NCI-H2107 treated with DMSO at 0.1 percent for 48 hours (cell line): ENCODE results near the gene IGFBP6.

Source experiments
- DNase-seq: peaks from one replicate; lab custom pipeline; 2025; ENCODE audit not compliant: unreplicated experiment; lab: John Stamatoyannopoulos, UW

The IGFBP6 gene

DNA sequence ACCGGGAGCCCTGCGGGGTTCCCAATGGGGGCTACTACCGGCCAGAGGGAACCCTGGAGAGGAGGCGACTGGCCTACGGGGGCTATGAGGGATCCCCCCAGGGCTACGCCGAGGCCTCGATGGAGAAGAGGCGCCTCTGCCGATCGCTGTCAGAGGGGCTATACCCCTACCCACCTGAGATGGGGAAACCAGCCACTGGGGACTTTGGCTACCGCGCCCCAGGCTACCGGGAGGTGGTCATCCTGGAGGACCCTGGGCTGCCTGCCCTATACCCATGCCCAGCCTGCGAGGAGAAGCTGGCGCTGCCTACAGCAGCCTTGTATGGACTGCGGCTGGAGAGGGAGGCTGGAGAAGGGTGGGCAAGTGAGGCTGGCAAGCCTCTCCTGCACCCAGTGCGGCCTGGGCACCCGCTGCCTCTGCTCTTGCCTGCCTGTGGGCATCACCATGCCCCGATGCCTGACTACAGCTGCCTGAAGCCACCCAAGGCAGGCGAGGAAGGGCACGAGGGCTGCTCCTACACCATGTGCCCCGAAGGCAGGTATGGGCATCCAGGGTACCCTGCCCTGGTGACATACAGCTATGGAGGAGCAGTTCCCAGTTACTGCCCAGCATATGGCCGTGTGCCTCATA lies 37.9 kb upstream of the IGFBP6 start:
- no peak for DNase-seq

GRCh38 chr12:53060064-53060720 lies 37.3 kb upstream of the IGFBP6 start:
- no peak for DNase-seq

DNA sequence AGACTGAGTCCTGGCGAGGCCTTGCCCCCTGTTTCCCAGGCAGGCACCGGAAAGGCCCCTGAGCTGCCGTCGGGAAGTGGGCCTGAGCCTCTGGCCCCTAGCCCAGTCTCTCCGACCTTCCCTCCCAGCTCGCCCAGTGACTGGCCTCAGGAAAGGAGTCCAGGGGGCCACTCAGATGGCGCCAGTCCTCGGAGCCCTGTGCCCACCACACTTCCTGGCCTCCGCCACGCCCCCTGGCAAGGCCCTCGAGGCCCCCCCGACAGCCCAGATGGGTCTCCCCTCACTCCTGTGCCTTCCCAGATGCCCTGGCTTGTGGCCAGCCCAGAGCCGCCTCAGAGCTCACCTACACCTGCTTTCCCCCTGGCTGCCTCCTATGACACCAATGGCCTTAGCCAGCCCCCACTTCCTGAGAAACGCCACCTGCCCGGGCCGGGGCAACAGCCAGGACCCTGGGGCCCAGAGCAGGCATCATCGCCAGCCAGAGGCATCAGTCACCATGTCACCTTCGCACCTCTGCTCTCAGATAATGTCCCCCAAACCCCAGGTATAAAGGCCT lies 36.7 kb upstream of the IGFBP6 start:
- DNase-seq, result peak; percentile 29

DNA sequence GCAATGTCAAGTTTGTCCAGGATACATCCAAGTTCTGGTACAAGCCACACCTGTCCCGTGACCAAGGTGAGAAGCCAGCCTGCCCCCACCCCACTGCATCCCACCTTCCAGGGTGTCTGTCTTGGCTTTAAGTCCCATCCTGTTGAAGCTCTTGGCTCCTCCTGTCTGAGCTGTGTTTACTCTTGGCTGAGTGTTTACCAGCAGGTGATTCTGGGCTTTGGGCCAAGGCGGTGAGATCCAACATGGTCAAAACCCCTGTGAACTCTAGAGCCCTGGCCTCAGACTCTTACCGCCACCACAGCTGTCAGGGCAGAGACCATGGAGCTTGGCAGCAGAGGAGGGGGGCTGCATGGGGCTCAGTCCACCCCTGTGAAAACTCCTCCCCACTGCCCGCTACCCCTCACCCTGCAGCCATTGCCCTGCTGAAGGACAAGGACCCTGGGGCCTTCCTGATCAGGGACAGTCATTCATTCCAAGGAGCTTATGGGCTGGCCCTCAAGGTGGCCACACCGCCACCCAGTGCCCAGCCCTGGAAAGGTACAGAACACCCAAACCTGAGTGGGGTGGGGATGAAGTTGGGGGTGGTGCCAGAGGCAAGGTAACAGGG lies 36.0 kb upstream of the IGFBP6 start:
- DNase-seq, result peak; percentile 76

DNA sequence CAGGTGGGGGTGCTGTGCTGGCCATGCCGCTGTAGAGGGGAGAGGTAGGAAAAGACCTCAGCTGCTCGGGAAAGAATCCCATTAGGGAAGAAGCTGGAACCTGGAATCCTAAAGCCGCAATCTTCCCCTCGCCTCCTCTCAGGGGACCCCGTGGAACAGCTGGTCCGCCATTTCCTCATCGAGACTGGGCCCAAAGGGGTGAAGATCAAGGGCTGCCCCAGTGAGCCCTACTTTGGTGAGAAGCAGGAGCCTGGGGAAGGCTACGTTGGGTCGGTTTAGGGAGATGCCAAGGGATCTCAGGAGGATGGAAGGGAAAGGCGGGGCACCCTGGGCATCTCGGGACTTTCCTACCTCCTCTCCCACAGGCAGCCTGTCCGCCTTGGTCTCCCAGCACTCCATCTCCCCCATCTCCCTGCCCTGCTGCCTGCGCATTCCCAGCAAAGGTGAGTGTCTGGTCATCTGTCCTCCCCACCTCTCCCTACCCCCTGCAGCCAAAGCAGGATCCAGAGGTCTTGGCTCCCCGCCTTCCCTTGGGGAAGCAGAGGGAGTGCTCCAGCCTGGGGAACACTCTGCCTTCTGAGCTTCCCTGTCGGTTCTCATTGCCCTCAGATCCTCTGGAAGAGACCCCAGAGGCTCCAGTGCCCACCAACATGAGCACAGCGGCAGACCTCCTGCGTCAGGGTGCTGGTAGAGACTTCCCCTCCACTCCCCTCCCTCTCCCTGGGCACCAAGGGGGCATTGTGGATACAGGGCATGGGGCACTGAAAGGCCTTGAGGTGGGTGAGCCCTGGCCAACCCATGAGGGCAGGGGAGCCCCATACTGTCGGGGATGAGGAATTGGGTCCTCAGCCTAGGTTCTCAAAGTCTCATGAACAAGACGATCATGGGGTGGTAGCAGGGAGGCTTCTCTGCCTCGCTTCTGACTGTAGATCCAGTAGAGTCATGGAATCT lies 35.2 kb upstream of the IGFBP6 start:
- DNase-seq, result no peak

- DNase-seq, result no peak
Observed at GRCh38 chr12:53062977-53063707, 34.3 kb upstream of the IGFBP6 start.

DNA sequence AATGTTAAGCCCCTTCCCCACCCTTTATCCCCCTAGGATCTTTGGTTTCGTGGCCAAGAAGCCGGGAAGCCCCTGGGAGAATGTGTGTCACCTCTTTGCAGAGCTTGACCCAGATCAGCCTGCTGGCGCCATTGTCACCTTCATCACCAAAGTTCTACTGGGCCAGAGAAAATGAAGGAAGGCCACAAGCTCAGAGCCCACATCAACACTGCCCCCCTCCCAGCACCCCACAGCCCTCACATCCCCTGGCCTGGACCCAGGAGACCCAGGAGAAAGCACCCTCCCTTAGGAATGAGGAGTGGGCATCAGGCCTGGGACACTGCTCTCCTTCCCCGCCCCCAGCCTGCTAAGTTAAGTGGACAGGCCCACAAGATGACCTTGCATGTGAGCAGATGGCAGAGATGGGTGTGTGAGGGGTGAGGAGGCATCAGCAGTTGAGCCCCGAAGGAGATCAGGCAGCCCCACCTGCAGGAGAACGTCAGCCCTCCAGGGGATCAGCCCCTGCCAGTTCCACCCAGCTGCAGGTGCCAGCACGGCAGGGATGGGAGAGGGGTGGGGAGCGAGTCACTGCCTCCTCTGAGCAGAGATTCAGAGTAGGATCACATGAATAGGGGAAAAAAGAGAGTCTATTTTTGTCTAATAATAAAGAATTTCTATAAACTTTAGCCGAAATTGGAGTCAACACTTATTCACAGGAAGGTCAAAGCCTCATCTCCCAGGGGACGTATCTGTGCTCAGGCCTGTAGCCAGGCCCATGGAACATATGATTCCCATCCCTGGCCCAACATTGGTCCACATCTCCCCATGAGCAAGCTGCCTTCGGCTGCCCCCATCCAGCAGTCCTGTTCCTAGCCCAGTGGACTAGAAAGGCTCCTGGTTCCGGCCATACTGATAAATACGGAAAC lies 33.5 kb upstream of the IGFBP6 start:
- peak; percentile 17 for DNase-seq

- no peak for DNase-seq
Observed at GRCh38 chr12:53064613-53065436, 32.6 kb upstream of the IGFBP6 start.

DNA sequence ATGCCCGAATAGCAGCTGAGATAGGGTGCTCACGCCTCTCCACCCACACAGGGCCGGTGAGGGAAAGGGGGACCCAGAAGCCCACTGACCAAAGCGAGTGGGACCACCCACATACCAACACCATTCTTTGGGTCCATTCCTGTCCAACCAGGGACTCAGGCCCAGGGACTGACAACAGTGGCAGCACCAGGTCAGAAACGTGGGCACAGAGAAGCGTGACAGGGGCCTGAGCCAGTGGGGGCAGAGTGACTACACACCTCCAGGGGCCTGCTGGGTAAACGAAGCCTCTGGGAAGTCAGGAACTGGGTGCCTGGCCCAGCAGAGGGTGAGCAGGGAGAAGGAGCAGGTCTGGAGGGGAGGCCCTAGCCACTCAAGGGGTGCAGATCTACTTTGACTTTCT lies 32.0 kb upstream of the IGFBP6 start:
- no peak for DNase-seq

- DNase-seq, result peak; percentile 50
Observed at GRCh38 chr12:53065975-53066931, 31.2 kb upstream of the IGFBP6 start.

GRCh38 chr12:53067074-53067992 lies 30.1 kb upstream of the IGFBP6 start:
- no peak for DNase-seq

- DNase-seq, result no peak
Observed at GRCh38 chr12:53067993-53068770, 29.3 kb upstream of the IGFBP6 start.

DNA sequence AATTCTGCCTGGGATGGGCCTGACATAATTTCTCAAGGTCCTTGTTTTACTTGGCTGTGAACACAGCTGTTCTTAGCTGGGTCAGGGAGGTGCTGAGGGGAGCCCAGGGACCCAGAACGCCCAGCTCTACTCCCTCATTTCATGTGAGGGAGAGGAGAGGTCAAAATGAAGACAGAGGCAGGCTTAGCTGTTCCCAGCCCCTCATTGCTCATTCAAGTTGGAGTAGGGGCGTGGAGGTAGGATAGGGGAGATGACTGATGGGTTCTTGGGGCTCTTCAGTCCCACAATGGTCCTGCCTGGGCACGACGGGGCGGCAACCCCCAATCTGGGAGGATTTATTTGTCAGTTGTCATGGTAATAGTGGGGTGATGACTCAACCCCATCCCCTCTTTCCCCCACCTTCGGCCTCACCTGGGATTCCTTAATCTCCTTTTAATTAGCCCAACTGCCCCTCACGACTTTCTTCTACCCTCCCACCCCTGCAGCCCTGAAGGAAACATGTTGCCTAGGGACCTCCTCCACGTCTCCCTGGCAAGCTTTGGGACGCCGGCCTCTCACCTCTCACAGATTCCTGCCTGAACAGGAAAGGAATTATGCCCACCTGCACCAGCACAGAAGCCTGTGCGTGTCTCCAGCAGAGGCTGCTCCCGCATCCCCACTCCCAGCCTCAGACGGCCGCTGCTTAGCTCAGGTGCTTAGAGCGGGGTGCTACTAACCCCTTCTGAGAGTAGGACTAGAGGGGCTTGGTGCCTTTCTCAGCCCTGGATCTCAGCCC lies 28.5 kb upstream of the IGFBP6 start:
- no peak for DNase-seq

- DNase-seq, result no peak
Observed at GRCh38 chr12:53069621-53070410, 27.7 kb upstream of the IGFBP6 start.
